CD4-positive, alpha-beta T cell treated with Interleukin-1 beta for 1 hour (primary cell): ENCODE data around the gene OR2T29.
"Not testable (repeated sequence)": the region's sequence is repeated elsewhere in the genome, so short reads cannot be mapped to it uniquely, and the experiment has no call there.

ENCODE experiments used
- DNase-seq, 2 donors: peaks; one replicate each; pipeline ENCODE4 v3.0.0-alpha.2; 2020 to 2022

The OR2T29 gene

DNA sequence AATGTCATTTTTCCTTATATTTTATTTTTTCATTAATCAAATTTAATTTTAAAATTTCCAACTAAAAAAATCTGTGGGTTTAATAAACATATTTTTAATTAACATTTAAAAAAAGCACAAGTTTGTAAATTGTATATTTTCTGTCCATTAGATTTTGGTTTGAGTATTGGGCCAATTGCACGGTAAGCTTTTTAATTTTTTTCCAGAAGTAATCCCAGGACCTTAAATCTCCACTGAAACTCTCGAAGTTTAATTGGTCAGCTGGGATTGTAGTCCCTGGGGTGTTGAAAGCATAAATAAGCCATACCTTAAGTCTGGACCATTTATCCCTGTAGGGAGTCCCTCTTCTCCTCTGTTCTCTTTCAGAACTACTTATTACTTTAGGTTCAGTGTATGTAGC lies 54.8 kb downstream of the OR2T29 start, which contains the start of gene OR2G6:
Gene OR2G6, plus strand, starts transcription at position 301 of the 400 bp plus-strand sequence. CDS start 13,574 bp downstream, outside the sequence.
- DNase-seq, result not testable (repeated sequence)
